GM19025 (cell line): ENCODE data around the gene STMP1.
"Not testable (repeated sequence)": the region's sequence is repeated elsewhere in the genome, so short reads cannot be mapped to it uniquely, and the experiment has no call there.

Experiments
- ATAC-seq: cut with Tn5 transposase; IDR thresholded peaks from one replicate; pipeline ENCODE4 v1.9.1; 2021; ENCODE audit warnings: mild to moderate bottlenecking, low read depth, moderate library complexity; ENCODE audit not compliant: unreplicated experiment

The STMP1 gene

DNA sequence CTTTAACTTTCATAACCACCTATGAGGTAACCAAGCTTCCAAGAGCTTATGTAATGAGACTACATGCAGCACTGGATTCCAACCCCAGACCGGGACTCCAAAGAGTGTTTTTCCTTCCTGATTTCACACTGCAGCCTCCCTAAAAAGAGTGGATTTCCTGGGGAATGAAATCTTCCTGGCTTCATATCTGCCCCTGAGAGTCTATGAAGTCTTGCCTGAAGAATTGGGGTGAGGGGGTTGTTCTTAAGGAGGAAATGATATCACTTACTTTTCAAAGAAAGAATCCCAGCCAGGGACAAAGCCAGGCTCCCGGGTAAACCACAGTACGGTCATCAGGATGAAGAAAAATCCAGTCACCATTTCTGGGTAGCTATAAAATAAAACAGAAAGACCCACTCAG is 29.7 kb downstream of the STMP1 start:
- ATAC-seq = no peak

DNA sequence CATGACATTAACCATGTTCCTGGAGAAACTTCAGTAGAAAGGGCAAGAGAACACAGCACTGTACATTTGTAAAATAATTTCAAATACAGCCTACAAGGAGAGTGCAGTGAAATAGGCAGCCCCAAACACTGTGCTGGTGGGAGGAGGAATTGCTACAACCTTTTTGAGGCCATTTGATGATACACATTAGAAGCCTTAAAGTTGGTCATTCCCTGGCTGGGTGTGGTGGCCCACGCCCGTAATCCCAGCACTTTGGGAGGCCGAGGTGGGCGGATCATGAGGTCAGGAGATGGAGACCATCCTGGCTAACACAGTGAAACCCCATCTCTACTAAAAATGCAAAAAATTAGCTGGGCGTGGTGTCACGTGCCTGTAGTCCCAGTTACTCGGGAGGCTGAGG is 30.3 kb downstream of the STMP1 start:
- ATAC-seq = not testable (repeated sequence)

DNA sequence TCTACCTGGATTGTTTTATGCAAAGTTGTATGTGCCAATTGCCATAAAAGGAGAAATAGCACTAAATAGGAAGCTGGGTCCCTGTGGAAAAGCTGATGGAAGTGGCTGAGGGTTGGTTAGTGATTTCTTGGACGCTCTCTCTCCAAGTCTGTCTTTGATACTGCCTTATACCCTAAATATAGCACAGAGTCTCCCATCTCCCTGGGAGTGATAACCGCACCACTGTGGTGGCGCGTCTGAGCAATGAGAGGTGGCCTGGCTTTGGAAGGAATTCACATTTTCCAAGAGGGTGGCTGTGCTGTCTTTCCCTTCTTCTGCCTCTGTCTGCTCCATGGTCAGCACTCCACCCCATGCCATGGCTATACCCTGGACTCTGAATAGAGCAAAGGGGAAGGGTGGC is 31.2 kb downstream of the STMP1 start:
- ATAC-seq = no peak

DNA sequence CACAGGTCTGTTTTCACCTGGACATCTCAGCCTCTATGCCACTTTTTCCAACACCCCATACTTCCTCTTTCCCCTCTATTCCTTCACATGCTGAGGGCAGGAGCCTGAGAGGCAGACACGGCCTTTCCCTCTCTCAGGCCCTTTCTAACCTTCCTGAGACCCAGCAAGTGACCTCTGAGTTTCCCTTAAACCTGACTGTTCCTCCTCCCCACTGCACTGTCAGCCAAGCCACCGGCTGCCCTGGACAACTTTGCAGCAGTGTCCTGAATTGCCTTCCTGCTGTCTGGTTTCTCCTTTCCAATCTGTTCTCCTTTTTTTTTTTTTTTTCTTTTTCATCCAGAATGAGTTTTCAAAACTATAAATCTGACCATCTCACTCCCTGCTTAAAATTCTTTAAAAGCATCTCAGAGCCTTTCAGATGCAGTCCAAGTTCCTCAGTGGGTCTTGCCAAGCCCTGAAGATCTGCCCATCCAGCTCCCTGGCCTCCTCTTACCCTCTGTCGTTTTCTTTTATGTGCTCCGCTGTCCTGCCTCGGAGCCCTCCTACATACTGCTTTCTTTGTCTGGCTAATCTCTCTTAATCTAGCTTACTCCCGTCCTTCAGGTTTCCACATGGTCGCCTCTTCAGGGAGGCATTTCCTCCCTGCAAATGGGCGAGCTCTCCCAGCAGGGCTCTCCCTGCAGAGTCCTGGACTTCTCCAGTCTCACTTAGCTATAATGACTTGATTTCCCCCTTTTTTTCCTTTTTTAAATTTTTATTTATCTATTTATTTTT is 35.1 kb downstream of the STMP1 start:
- no peak for ATAC-seq

DNA sequence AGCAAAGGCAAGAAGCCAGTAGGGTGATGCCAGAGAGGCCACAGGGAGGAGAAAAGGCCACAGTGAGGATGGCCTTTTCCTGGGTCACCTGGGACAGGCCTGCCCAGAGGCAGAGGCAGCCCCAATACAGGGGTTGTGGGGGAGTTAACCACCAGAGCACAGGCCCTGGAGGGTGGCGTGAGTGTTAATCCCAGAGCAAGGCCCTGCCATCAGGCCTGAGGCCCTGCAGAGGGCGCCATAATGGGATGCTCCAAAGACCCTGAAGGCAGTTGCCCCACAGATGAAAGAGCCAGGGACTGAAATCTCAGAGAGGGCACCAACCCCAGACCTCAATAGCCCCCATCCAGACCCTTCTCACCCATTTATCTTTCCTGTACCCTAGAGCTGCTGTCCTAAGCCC is 41.8 kb downstream of the STMP1 start:
- no peak for ATAC-seq

- ATAC-seq = no peak
These were observed 42.4 kb downstream of the STMP1 start for GRCh38 chr7:135704698-135705097.

GRCh38 chr7:135706038-135706742 is 43.9 kb downstream of the STMP1 start:
- no peak for ATAC-seq

GRCh38 chr7:135706858-135707569 is 44.7 kb downstream of the STMP1 start:
- no peak for ATAC-seq

DNA sequence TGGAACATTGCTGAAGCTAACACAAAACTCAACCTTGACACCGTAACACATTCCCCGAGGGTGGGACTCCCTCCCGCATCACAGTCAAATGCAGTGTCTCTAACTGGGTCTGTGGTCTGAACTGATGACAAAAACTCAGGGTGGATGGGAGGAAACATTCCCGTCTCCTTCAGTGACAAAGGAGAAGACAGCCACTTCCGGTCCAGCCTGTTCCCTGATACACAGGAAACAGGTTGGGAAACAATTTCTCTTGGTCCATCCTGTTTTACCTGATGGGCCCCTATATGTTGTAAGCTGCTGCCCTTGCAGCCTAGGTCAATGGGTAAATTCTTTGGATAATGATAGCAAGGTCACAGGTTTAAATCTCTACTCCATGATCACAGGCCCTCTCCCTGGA is 45.3 kb downstream of the STMP1 start:
- no peak for ATAC-seq

DNA sequence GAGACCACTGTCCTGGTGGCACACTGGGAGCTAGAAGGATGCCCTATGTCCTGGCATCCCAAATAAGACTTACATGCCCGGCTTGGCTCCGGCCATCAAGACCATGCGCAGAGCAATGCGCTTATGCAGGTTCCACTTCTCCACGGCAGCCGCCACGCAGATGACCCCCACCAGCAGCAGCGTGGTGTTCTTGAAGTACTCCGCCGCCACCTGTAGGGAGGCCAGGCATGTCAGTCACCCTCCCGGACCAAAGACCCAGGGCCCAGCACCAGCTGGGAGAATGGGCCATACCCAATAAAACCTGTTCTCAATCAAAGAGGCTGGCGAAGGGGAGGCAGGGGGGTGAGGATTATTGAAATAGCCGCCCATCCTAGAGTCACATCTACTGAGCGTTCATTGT is 45.7 kb downstream of the STMP1 start:
- no peak for ATAC-seq

- ATAC-seq = no peak
These were observed 47.2 kb downstream of the STMP1 start for GRCh38 chr7:135709508-135709907.

- no peak for ATAC-seq
These were observed 48.3 kb downstream of the STMP1 start for GRCh38 chr7:135710417-135711138.

DNA sequence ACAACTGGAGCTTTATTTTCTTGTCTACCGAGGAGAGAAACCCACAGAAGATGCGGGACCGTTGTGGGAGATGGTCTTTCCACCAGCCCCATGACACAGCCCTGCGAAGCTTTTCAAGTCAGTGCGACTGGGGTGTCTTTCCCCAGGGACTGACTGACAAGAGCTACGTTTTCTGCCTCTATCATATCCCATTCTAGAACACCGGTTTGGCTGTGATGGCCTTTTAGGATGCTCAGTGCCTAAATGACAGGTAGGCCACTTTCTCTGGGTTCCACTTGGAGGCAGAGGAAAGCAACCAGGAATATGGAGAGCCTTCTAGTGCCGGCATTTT is 48.8 kb downstream of the STMP1 start:
- no peak for ATAC-seq

DNA sequence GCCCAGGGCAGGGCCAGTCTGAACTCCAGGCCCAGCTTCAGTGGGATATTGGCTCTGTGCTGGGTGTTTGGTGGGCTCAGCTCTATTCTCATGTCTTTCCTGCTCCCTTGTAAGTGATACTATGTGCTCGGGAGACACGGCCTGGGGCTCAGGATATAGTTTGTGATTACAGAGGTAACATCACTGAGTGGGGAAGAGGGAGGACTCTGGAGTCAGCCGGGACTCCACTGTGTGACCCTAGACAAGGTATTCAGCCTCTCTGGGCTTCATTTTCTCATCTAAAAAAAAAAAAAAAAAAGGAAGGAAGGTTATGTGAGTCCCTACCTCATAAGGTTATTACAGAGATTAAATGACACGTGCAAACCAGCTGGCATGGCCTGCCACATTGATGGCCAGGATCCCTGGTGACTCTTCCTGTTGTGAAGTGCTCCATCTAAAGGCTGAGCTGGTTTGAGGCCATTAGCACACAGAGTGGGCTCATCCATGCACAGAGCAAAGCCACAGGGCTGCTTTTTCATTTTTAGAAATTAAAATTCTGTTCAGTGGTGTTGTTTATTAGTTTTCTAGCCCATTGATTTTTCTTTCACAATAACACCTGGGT is 50.0 kb downstream of the STMP1 start:
- ATAC-seq = no peak

- ATAC-seq = no peak
These were observed 50.5 kb downstream of the STMP1 start for GRCh38 chr7:135712796-135713195.

DNA sequence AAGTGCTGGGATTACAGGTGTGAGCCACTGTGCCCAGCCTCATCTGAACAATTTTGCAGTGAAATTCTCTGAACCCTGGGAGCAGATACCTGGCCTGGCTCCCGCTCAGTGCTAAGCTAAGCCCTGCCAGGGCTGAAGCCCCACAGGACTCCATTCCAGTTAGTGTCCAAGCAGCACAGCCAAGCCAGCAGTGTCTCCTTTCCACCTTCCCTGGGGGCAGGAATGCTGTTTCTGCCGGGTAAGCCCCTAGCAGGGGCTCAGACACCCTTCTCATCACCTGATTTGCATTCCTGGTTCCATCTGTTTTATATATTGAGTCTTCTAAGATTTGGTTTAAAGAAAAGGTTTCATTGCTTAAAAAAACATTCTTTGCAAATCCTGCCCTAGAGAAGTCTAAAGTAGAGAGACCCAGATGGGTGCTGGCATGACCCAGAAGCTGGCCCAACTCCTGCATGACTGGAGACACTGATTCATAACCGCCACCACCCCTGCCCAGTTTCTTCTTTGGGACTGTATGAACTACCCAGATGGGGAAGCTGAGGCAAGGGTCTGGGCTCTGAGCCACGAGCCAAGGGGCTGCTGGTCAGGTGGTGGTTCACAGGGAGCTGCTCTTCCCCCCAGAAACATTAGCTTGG is 51.6 kb downstream of the STMP1 start:
- ATAC-seq = no peak

DNA sequence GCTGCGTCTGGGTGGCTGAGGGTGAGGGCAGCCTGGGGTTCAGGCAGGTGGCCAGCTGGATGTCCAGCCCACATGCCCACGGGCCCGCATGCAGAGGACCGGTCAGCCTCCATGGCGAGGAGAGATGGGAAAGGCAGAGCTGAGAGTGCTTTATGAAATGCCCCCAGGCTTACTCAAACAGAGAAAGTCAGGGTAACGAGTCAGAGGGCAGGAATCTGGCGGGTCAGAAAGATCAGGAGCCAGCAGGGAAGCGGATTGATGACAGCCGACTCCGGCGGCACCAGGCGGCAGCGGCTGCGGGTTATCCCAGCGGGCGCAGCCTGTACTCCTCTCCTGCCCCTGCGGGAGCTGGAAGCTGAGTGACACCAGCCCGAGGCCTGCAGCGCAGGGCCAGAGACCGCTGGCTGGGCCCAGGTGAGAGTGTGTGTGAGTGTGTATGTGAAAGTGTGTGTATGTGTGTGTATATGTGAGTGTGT is 52.3 kb downstream of the STMP1 start:
- ATAC-seq = no peak

DNA sequence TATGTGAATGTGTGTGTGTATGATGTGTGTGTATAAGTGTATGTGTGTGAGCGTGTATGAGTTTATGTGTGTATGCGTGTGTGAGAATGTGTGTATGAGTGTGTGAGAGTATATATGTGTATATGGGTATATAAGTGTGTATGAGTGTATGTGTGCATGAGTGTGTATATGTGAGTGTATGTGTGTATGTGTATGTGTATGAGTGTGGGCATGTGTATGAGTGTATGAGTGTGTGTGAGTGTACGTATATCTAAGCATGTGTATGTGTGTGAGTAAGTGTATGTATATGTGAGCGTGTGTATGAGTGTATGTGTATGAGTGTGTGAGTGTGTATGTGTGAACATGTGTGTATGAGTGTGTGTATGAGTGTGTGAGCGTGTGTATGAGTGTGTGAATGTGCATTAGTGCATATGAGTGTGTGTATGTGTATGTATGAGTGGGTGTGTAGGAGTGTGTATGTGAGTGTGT is 52.8 kb downstream of the STMP1 start:
- ATAC-seq = no peak

DNA sequence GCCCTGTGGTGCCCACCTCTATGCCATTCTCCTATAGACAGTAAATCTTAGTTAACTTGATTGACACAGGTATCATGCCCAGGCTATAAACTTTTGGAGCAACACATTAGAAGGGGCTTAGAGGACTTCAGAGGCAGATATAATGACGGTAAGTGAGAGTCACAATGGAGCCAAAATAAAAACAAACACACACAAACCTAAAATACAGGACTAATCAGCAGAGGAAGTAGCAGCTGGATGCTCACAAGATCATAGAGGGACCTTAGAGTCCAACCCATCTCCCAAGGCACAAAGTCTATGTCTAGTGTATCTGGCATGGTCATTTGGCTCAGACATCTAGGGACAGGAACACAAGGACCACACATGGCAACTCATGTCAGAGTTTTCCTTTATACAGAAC is 53.4 kb downstream of the STMP1 start:
- no peak for ATAC-seq

GRCh38 chr7:135716677-135717238 is 54.4 kb downstream of the STMP1 start:
- no peak for ATAC-seq
